Stomach (tissue), 4 donors: ENCODE results near the gene TTC28.

ENCODE experiments used
- EP300 ChIP-seq: sonication (generic); formaldehyde crosslinking; IDR thresholded peaks from one replicate; pipeline ENCODE4 v1.6.1; 2017; ENCODE audit warnings: antibody characterized with exemption
- POLR2A ChIP-seq, 4 donors: fragments of 450-650 bp; IDR thresholded peaks; one replicate each; pipeline ENCODE4 v1.6.1; 2016; ENCODE audit warnings: antibody characterized with exemption in 4 of 4, control low read depth in 2 of 4, mild to moderate bottlenecking in 1 of 4, moderate library complexity in 1 of 4
- POLR2AphosphoS5 ChIP-seq, 3 donors: sonication (generic); formaldehyde crosslinking; IDR thresholded peaks; one replicate each; pipeline ENCODE4 v1.6.1; 2016; ENCODE audit warnings: antibody characterized with exemption in 3 of 3
- TF ChIP-seq, protein P1 (sequence below), 7 experiments: fragments of 450-650 bp in 4 of 7; fragments of 200-600 bp in 3 of 7; sonication (generic) in 3 of 7; IDR thresholded peaks; one replicate each; pipeline ENCODE4 v1.5.1; 2016 to 2019; ENCODE audit warnings: antibody characterized with exemption in 7 of 7, control low read depth in 2 of 7, mild to moderate bottlenecking in 1 of 7

DNA sequence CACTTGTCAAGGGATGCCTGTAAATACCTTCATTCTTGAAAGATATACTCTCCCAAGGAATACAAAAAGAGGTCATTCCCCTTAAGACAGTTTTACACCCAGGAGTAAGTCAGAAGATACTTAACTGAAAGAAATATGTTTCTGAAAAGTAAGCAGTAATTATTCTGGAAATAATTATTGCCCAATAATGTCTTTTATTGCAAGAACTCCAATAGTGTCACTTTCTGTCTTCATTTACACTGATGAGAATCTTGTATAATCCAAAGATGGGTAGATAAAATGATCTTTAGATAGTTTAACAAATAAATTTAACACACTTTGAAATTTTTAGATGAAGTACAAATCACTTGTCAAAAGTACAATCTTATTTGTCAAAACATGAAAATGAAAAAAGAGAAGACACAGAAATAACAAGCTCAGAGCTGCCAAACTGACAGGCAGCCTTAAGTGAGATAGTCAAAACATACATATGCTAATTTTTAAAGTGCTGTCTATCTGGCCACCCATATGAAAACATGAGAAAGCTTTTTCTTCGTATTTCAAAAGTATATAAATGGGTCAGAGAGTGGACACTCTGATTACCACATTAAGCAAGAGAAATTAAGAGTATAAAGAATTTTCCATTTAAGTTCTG is 225.1 kb downstream of the TTC28 start:
- TF ChIP-seq, protein P1, sequence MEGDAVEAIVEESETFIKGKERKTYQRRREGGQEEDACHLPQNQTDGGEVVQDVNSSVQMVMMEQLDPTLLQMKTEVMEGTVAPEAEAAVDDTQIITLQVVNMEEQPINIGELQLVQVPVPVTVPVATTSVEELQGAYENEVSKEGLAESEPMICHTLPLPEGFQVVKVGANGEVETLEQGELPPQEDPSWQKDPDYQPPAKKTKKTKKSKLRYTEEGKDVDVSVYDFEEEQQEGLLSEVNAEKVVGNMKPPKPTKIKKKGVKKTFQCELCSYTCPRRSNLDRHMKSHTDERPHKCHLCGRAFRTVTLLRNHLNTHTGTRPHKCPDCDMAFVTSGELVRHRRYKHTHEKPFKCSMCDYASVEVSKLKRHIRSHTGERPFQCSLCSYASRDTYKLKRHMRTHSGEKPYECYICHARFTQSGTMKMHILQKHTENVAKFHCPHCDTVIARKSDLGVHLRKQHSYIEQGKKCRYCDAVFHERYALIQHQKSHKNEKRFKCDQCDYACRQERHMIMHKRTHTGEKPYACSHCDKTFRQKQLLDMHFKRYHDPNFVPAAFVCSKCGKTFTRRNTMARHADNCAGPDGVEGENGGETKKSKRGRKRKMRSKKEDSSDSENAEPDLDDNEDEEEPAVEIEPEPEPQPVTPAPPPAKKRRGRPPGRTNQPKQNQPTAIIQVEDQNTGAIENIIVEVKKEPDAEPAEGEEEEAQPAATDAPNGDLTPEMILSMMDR (IDR thresholded peaks at IDR 0.05), result no peak
- no peak for TF ChIP-seq POLR2A (IDR thresholded peaks at IDR 0.05)
- no peak for TF ChIP-seq POLR2AphosphoS5 (IDR thresholded peaks at IDR 0.05)
- no peak for TF ChIP-seq EP300
